GM23338 (cell line): ENCODE data around the gene IWS1.

Source experiments
- EZH2 ChIP-seq: fragments of 200-600 bp; sonication (generic); IDR thresholded peaks from one replicate; pipeline ENCODE4 v1.8.0; 2017; ENCODE audit warnings: antibody characterized with exemption, mild to moderate bottlenecking, low read depth; ENCODE audit not compliant: unreplicated experiment
- TF ChIP-seq, protein P1 (sequence below), 2 experiments: fragments of 200-600 bp in 1 of 2; sonication (generic) in 1 of 2; conservative IDR thresholded peaks; 2 replicates each; pipeline versions ENCODE4 v1.5.1 to v1.6.1; 2016 to 2017; ENCODE audit warnings: antibody characterized with exemption in 2 of 2, low read depth in 2 of 2, mild to moderate bottlenecking in 2 of 2, moderate library complexity in 1 of 2

DNA sequence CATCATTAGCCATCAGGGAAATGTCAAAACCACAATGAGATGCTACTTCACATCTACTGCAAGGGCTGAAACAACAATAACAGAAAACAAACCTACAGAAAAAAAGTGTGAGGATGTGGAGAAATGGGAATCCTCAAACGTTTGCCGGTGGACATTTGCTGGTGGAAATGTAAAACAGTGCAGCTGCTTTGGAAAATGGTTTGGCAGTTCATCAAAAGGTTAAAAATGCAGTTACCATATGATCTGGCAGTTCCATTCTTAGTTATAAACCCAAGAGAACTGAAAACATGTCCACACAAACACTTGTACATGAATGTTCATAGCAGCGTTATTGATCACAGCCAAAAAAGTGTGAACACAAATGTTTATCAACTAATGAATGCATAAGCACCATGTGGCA lies 63.8 kb downstream of the IWS1 start:
- TF ChIP-seq, protein P1, sequence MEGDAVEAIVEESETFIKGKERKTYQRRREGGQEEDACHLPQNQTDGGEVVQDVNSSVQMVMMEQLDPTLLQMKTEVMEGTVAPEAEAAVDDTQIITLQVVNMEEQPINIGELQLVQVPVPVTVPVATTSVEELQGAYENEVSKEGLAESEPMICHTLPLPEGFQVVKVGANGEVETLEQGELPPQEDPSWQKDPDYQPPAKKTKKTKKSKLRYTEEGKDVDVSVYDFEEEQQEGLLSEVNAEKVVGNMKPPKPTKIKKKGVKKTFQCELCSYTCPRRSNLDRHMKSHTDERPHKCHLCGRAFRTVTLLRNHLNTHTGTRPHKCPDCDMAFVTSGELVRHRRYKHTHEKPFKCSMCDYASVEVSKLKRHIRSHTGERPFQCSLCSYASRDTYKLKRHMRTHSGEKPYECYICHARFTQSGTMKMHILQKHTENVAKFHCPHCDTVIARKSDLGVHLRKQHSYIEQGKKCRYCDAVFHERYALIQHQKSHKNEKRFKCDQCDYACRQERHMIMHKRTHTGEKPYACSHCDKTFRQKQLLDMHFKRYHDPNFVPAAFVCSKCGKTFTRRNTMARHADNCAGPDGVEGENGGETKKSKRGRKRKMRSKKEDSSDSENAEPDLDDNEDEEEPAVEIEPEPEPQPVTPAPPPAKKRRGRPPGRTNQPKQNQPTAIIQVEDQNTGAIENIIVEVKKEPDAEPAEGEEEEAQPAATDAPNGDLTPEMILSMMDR (conservative IDR thresholded peaks at IDR 0.05; ENCODE audit: low read depth in 2 of 2) = no peak
- no peak for TF ChIP-seq EZH2
